NCI-H128 (cell line): Measurements from ENCODE around the gene CNTN4.

Source experiments
- DNase-seq: peaks from one replicate; lab custom pipeline; 2025; ENCODE audit not compliant: unreplicated experiment; lab: John Stamatoyannopoulos, UW

CNTN4 gene

DNA sequence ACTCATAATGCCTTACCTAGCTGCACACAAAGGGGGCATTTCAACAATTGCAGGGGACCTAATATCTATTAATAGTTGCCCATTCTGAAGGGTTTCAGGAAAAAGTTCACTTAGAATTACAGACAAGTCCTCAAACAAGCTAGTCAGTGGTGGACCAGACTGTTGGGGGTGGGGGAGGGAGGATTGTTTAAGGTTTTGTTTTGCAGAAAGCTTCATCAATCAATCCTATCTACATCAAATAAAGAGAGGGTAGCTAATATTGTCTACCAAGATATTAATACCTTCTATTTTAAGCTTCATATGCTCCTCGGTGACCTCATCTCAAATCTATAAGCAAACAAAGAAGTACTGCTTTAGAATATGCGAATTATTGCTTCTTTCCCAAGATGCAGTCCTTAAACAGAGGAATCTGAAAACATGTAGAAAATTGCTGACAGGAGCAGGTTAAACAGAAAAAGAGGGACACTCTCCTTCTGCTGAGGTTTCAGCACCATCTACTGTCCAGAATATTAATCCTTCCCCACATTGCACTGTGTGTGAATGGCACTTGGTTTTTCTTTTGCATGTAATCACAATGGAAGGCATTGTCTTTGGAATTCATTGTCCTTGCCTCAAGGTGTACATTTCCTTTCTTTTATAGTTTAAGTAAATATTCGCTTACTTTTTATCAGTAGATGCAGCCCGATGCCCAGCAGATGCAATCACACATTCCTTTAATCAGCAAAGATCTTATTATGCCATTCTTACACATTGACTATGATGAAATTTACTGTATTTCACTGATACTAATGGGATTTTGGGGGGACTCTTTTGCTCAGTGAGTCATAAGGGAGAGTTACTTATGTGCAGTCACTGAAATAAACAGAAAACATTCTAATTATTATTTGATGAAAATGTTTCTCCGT, 916.8 kb downstream of the CNTN4 start:
- DNase-seq, result no peak

DNA sequence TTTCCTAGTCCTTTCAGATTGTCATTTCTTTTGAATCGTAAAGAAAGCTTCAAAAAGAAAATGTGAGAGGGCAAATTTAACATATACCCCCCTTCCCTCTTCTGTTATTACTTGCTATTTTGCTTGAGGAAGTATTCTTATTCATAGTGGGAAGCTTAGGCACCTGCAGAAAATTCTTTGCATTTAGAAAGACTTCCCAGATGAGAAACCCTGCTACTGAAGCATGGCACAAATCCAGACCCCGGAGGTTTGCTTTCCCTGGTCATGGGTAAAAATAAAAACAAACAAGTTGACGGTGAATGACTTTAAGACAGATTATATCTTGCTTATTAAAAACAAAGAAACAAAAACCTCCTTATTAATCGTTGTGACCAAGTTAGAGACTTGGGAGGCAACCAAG, 917.6 kb downstream of the CNTN4 start:
- no peak for DNase-seq

DNA sequence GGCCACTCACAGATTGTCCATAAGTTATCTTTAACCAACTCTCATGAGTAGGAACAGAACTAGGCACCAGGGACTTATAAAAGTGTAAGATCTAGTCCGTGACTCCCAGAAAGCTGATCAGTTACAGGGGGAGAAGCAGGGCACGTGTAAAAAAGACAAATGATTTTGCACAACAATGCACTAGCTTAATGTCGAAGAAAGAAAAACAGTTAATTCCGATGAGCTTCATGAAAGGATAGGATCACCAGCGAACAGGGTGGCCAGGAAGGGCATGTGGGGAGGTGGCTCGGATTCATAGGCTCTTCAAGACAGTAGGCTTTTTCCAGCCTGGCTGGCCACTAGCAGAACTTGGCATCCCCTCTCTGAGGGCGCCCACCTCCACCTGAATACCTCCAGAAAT, 921.5 kb downstream of the CNTN4 start:
- DNase-seq, result no peak

DNA sequence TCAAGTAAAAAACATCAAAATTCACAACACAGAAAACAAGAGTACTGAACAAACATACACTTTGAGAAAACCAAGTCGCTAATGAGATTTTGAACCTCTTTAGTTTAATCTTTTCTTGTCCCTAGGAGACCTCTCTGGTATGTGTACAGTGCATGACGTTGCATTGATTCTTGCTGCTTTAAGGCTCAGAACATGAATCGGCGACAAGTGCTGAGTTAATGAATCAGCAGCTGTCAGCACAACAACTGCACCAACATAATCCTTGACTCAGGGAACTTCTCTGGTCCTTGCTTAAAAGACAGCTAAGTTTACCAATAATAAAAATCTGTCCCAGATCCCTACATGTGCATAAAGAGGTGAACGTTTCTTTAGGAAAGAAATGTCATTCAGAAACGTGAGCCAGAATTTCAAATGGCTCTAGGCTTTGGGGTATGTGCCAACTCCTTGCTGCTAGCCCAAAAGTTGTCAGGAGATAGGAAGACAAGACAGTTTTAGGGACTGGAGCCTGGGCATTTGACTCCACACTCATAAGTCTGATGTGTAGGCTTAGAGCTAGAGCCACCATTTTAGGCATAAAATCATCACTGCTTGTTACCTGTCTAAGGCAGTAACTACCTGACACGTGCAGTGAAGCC, 924.6 kb downstream of the CNTN4 start:
- no peak for DNase-seq

DNA sequence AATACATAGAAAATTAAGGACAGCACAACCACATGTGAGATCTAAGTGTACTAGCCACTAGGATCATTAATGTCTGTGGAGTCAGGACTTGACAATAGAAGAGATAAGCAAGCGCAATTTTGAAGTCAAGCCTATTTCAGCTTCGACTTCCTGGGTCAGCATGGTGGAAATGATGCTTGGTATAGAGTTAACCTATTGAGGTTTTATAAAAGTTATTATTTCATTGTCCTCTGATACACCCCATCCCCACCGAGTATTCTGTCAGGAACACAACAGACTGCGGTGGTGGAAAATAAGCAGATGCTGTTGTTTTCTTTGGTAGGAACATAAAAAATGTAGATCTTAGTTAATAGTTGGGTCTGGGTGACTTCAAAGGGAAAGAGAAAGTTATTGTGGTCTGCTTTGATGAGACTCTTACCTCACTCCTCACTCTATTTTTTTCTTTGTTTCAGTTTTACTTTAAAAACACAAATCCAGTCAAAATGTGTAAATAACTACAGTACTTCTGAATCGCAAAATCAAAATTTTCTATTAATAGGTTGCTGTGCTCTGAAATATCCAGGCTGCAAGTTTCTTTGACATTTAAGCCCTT, 929.4 kb downstream of the CNTN4 start:
- no peak for DNase-seq

DNA sequence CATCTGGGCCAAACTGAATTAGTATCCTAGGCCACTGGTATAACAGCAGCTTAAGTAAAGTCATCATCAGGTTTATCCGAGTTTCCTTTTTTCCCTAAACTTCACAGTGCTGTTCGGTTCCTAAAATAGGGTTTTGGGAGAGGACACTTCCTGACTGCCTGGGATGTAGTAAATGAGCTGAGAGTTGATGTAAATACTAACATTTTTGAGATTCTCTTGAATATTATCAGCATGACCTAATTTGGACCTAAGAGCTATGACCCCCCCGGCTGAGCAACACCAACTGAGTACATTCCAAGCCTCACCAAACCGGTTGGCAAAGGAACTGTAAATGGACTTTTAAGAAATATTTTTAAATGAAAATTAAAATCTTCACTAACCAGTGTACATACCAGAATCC, 932.7 kb downstream of the CNTN4 start:
- DNase-seq, result no peak

DNA sequence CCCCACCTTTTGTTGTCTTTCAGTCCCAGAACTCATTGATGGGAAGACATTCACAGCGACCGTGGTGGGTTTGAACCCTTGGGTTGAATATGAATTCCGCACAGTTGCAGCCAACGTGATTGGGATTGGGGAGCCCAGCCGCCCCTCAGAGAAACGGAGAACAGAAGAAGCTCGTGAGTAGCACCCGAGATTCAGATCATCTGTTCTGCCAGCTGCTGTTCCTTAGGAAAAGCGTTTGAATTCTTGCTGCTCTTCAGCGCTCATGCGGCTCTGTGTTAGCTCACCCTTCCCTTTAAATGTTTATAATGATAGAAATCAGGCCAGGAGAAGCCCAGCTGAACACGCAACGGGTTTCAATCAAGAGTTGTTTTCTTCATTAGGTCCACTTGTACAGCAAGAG, 938.5 kb downstream of the CNTN4 start:
- no peak for DNase-seq

DNA sequence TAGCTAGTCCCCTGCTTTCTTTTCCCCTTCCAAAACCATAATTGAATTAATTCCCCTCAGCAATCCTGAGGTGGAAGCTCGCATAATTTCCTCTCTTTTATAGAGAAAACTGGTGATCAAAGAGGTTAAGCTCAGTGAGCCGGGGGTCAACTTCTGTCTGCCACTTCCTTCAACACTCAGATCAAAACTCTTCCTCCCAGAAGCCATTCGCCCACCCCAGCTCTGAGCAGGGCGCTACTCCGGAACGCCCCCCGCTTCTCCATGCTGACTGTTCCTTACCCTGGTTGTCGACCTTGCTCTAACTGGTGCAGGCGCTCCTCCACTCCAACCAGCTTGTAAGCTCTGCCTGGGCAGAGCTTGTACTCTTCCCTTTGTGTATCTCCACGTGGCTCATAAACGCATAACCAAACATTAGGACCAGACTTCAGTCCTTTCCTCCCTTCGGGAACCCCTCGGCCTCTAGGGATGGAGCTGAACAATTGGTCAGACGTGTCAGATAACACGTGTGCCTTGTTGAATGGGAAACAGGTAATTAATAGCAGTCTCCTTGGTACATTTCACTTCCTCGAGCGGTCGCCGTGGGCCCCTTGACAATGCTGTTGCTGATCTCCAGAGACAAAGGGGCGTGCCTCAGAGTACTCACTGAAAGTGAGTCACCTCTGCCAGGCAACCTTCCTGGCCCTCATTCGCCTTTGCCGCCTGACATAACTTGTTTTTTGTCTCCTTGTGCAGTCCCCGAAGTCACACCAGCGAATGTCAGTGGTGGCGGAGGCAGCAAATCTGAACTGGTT, 939.7 kb downstream of the CNTN4 start:
- no peak for DNase-seq

DNA sequence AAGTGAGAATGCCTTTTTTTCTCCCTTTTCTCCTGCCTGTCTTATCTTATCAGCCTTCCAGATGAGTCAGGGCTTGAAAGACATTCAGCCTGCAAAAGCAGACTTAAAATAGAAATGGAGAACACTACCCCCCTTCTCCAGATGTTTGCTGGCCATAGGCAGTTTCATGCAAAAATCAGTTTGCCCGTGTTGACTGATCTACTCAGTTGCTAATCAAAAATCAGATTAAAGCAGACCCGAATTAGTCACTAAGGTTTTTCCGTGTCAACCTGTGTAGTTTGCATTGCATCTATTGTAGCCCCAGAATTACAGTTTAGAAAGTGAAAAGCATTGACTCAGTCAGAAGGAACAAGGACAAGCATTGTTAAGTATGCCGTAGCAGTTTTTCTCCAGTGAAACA, 955.3 kb downstream of the CNTN4 start:
- DNase-seq, result no peak

DNA sequence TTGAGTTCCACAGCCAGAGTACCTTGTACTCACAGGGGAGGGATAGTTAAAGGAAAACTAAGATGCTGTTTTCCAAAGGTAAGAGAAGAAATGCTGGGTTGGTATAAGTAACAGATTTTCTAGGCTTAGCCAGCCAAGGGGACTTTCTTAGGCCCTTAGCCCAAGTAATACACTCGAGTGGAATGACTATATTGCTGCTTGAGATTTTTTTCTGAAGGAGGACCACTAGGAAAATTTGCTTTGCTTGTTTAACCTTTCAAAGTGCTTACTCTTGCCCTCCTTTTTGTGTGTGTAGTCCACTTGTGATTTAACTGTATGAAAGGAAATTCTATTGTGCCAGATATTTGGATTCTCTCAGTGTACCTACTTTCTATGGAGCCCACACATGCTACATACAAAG, 961.0 kb downstream of the CNTN4 start:
- no peak for DNase-seq

DNA sequence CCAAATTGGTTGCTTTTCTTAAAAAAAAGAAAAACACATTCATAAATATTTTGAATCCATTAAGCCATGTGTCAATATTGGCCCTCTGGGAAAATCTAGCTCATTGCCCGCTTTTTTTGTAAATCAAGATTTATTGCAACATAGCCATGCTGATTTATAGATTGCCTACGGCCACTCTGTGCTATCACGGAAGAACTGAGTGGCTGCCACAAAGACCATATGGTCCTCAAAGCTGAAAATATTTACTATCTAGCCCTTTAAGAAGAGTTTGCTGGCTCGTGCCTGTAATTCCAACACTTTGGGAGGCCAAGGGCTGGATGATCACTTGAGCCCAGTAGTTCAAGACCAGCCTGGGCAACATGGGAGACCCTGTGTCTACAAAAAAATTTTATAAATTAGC, 965.6 kb downstream of the CNTN4 start:
- DNase-seq, result no peak

DNA sequence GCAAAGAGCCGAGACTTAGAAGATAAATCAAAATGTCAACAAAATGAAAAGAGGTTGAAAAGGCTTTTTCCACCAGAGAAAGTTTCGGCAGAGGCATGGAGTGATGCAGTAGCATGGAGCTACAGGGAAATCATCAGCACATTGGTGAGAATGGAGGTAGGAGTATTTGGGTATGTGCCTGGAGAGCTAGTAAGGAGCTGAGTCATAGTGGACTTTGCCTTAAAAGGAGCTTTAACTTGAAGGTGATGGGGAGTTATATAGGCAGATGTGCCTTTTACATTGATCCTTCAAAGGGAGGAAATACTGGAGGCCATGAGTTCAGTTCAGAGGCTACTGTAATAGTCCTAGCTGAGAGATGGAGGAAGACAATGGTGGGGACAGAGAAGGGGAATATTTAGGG, 967.2 kb downstream of the CNTN4 start:
- no peak for DNase-seq

DNA sequence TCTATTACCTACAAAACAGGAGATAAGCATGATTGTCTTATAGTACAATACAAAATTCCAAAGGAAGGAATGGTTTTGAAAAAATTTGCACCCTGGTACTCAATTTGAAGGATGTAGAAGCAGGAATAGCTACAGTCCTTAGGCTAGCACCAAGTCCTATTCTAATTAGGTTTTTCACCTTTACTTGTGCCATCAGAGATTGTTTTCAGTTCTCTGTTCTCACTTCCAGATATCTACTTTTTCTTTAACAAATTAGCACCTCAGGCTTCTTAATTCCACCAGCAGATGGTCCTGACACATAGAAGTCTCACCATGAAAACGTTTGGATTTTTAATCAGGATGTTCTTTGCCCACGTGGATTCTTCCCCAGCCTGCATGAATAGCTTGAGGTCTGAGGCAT, 967.7 kb downstream of the CNTN4 start:
- DNase-seq, result no peak

DNA sequence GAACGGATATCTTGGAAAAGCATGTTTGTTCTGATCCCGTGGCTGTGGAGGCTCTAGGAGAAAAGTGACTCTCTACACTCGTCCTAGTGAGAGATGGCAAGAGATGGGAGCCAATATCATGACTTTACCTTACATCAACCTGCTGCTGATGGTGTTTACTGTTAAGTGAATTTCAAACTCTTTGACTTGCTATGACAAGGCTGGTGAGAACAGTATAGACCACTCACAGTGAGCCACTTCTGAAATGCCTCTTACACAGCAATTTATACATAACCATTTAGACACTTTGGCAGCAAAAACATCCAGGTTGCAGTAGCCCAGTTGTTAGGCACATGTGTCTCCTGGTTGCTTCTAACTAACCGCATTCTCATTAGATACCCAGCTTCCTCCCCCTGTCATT, 968.2 kb downstream of the CNTN4 start:
- DNase-seq, result no peak

DNA sequence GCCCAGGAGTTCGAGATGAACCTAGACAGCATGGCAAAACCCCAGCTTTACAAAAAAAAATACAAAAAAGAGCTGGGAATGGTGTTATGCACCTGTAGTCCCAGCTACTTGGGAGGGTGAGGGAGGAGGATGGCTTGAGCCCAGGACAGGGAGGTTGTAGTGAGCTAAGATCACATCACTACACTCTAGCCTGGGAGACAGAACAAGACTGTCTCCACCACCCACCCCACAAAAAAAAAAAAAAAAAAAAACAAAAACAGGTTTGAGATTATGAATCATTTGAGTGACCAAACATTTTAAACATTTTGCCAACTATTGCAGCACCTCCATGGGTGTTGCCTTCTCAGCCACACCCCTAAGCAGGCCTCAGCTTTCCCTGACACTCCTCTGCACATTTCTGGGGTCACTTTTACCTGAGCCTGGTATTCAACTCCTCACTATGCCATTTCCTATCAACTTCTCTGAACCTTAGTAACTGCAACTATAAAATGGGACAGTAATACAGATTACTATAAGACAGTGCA, 969.8 kb downstream of the CNTN4 start:
- no peak for DNase-seq

DNA sequence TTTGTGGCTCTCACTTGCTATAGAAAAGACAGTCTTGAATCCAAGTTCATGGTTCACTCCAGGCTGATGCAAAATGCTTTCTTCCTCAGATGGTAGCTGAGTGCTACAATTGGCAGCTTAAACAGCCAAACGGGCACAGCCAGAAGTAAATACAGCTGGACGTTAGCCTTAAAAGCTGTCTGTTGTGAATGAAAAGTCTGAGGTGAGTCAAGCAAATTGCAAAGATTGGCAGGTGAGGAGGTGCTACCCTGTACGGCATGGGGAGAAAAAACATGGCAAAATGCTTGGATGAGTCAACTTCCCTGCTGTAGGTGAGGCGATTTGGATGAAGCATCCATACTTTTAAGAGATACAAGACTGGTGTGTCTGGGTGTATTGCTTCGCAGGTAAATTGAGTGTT, 971.1 kb downstream of the CNTN4 start:
- DNase-seq, result no peak

DNA sequence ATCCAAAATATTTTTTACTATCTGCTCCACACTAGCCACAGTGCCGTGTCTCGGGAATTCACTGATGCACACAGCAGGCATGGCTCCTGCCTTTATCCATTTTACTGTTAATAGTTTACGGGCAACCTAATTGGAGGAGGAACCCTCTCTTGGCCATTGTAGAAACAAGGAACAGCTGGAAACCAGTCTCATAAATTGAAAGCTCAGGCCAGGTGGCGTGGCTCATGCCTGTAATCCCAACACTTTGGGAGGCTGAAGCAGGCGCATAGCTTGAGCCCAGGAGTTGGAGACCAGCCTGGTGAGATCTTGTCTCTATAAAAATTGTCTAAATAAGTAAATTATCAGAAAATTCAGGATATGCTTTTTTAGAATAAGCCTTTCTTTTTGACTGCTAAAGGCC, 972.5 kb downstream of the CNTN4 start:
- DNase-seq, result no peak

DNA sequence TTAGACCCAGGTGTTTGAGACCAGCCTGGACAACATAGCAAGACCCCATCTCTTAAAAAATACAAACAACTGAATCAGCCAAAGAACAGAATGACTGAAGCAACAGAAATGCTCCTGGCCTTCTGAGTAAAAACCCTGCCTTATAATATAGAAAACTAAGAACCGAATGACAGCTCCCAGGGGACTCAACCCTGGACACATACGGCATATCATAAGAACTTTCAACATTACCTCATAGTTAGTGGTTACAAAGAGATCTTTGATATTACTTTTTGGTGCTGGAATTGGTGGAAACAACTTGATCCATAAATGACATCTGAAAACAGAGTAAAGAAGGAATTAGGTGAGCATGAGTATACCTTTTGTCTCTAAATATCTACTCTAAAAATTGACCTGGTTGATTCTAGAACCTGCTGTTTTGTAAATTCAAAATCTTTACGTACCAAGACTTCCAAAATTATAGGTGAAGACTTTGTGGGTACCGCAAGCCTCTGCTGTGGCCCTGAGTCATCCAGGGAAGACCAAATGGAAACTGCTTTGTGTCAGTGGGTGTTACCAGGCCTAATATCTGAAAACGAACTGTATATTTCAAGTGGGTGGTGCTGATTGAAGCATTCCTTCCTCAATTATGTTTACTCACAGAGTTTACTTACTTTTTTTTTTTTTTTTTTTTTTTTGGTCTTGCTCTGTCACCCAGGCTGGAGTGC, 976.0 kb downstream of the CNTN4 start:
- no peak for DNase-seq

DNA sequence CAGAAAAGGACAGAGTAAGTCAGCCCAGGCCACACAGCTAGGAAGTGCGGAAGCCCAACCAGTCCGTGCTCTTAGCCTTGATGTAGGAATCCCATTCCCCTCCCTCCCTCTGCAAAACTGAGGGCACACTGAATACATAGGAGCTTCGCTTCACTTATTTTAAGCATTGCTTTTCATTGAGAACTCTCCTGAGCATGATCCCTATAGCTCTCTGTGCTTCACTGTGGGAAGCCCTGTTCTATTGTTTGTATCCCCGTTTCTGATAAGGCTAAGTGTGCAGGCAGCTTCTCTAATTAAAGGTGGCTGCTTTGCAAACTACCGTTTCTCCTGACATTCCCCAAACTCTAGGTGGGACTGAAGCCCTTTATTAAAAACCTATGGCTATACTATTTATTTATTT, 981.6 kb downstream of the CNTN4 start:
- DNase-seq, result no peak

DNA sequence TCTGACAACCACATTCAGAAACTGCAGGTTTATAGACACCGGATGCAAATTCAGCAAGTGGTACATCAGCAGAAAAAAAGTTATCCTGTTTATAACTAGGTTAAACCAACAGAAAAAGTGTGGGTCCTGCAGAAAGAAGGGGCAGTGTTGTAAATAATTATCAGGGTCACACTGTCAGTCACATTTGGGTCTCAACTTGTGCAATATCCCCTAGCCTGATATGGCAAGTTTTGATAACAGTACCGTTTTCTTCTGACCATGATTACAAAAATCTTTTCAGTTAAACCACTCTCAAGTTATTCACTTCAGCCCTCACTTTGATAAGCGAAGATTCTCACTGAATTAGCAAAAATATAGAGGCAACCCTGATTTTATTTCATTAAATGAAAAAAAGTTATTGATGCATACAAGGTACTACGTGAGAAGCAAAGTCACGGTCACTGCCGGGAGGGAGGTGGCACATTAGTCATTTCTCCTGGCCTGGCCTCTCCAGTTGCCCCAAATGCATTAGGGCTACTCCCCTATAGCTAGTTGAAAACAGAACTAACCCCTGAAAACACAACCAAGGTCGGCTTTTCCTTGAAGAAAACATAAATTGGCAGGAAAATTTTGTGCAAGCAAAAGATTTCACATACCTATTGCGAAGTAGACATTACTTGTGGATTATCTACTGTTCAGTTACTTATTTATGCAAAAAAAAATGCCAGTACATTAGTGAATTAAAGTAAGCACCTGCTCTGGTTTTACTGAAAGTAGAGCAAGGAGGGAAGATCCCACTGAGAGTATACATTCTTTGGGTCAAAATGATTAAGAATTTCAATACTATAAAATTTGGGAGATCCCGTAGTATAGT, 982.9 kb downstream of the CNTN4 start:
- no peak for DNase-seq
